A673 (cell line): ENCODE measurements around the gene ENAM. TPM values are rescaled to one million over a fixed set of nuclear protein-coding genes. Genes with fewer than 3 reads are reported as not detected.
A peak's percentile ranks its signal among the peaks of the same experiment; 100 is the strongest.

Experiments
- BruUV-seq: library from RNA; stranded (reverse); fragments of 400-500 nt; replicated peaks from 2 replicates; lab custom pipeline; 2021; lab: Mats Ljungman, UMichigan
- CTCF ChIA-PET: fragments of 300-600 bp; sonication (Branson Sonifier 250); formaldehyde crosslinking; loops from one replicate; lab custom pipeline; 2022; ENCODE audit warnings: antibody characterized with exemption; lab: Charles Lee
- POLR2A ChIA-PET: fragments of 300-600 bp; sonication (Branson Sonifier 250); formaldehyde crosslinking; loops from one replicate; lab custom pipeline; 2022; ENCODE audit warnings: antibody characterized with exemption; ENCODE audit not compliant: low non-redundant PET; lab: Charles Lee
- DNase-seq: peaks from one replicate; pipeline ENCODE4 v3.0.0-alpha.2; 2015; ENCODE audit warnings: low spot score
- H3K27ac ChIP-seq: fragments of 200-600 bp; sonication (generic); 2 replicates; pipeline ENCODE4 v1.5.1; 2016; ENCODE audit warnings: mixed run types, low read depth, mild to moderate bottlenecking, mixed read lengths, antibody characterized with exemption, low read length; ENCODE audit not compliant: poor library complexity, severe bottlenecking
- H3K27me3 ChIP-seq: fragments of 200-600 bp; sonication (generic); replicated peaks from 2 replicates; pipeline ENCODE4 v1.6.1; 2017; ENCODE audit warnings: mixed run types, low read depth, mild to moderate bottlenecking, mixed read lengths, antibody characterized with exemption, low read length; ENCODE audit not compliant: insufficient read depth, poor library complexity
- H3K36me3 ChIP-seq: fragments of 200-600 bp; sonication (generic); 2 replicates; pipeline ENCODE4 v1.6.1; 2016; ENCODE audit warnings: mixed run types, mild to moderate bottlenecking, mixed read lengths, antibody characterized with exemption, low read length; ENCODE audit not compliant: insufficient read depth, poor library complexity, severe bottlenecking
- H3K4me1 ChIP-seq: fragments of 200-600 bp; sonication (generic); 2 replicates; pipeline ENCODE4 v1.6.1; 2017; ENCODE audit warnings: mixed run types, mild to moderate bottlenecking, mixed read lengths, antibody characterized with exemption, low read length; ENCODE audit not compliant: insufficient read depth, poor library complexity, severe bottlenecking
- H3K4me3 ChIP-seq: fragments of 200-600 bp; sonication (generic); 2 replicates; pipeline ENCODE4 v1.5.1; 2016; ENCODE audit warnings: low read depth, mixed run types, mild to moderate bottlenecking, mixed read lengths, low read length; ENCODE audit not compliant: poor library complexity, severe bottlenecking
- H3K9me3 ChIP-seq: fragments of 200-600 bp; sonication (generic); 2 replicates; pipeline ENCODE4 v1.6.1; 2016; ENCODE audit warnings: mixed run types, low read depth, mild to moderate bottlenecking, mixed read lengths, antibody characterized with exemption, low read length; ENCODE audit not compliant: poor library complexity, severe bottlenecking
- EZH2 ChIP-seq: fragments of 200-600 bp; sonication (generic); IDR thresholded peaks from 2 replicates; pipeline ENCODE4 v1.6.1; 2017; ENCODE audit warnings: borderline replicate concordance, low read depth, mild to moderate bottlenecking, mixed read lengths, antibody characterized with exemption, low read length; ENCODE audit not compliant: poor library complexity, severe bottlenecking
- intact Hi-C: fragments of 100-400 bp; cut with micrococcal nuclease; formaldehyde crosslinking; loops from one replicate; pipeline ENCODE4 v1.10.0; 2022; ENCODE audit not compliant: unreplicated experiment
- total RNA-seq: library from RNA; stranded (reverse); gene quantifications from 2 replicates; pipeline ENCODE4 v1.2.3, GENCODE V29; 2021
- TF ChIP-seq, protein P1 (sequence below): fragments of 300-800, 200-600 bp; sonication (generic); conservative IDR thresholded peaks from 2 replicates; pipeline ENCODE4 v1.5.1; 2017; ENCODE audit warnings: low read depth, mild to moderate bottlenecking, antibody characterized with exemption, low read length, moderate library complexity, mixed read lengths

Gene ENAM
- total RNA-seq, 1 experiment from 2014 or later = not detected

DNA sequence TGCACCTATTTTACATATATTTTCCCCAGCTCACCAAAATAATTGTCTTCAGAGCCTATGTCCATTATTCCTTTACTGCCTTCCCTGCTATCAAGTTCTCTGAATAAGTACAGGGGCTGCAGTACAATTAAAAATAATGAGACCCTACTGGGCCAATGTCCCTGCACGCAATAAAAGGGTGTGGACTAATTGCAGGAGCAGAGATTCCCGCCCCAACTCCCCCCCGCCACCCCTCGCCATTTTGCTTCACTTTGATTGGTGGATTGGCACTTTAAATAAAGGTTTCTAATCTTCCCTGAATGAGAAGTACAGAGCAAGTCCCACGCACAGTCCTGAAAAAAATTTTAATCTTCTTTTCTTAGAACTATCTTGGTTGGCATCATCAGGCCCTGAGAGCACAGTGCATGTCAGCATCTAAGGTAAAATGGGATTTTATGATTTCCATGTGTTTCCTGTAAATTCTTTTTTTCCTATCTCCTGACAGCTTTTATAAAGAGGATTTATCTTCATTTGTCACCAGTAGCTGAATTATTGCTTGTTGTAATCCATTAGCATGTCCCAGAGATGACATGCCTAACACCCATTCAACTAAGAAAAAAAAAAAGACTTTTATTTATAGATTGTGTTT, 36.5 kb upstream of the ENAM start, which contains the start of gene AMBN:
Gene AMBN (plus strand): TSS at position 302 of the 628 bp plus-strand sequence. CDS start 103 bp downstream, at position 405.
- no peaks in the 10 kb centered on the region for H3K36me3 ChIP-seq
- no peaks in the 10 kb centered on the region for H3K27me3 ChIP-seq
- peaks cover 18% of the 10 kb centered on the region for H3K4me1 ChIP-seq
- H3K9me3 ChIP-seq = no peaks in the 10 kb centered on the region
- H3K4me3 ChIP-seq = no peak within 1 kb of the TSS
- ChIA-PET CTCF (no interaction called here), POLR2A (no interaction called here)
- DNase-seq = peak; percentile 75
- no TSS peak for BruUV-seq
- TF ChIP-seq EZH2 = no peak
- TF ChIP-seq, protein P1, sequence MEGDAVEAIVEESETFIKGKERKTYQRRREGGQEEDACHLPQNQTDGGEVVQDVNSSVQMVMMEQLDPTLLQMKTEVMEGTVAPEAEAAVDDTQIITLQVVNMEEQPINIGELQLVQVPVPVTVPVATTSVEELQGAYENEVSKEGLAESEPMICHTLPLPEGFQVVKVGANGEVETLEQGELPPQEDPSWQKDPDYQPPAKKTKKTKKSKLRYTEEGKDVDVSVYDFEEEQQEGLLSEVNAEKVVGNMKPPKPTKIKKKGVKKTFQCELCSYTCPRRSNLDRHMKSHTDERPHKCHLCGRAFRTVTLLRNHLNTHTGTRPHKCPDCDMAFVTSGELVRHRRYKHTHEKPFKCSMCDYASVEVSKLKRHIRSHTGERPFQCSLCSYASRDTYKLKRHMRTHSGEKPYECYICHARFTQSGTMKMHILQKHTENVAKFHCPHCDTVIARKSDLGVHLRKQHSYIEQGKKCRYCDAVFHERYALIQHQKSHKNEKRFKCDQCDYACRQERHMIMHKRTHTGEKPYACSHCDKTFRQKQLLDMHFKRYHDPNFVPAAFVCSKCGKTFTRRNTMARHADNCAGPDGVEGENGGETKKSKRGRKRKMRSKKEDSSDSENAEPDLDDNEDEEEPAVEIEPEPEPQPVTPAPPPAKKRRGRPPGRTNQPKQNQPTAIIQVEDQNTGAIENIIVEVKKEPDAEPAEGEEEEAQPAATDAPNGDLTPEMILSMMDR = no peak
- H3K27ac ChIP-seq = peak within 1 kb of the TSS; percentile 52
- intact Hi-C loops = no loop called here

DNA sequence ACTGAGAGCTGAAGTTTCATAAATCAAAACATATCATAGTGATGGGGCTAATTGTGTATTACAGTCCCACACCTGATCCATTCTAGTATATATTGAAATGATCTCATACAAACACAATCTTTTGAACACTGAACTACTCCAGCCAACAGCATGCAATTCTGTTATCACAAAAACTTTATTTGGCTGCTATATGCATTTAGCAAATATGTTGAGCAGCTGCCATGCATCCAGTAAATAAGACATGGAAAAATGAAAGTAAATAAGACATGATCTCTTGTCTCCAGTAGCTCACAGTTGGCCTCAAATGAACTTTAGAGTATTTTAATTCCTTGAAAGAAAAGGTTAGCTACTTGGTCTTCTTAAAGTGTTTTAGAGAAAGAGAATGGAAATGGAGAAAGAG, 34.3 kb upstream of the ENAM start:
- TF ChIP-seq, protein P1 = no peak
- no peak for TF ChIP-seq EZH2
- BruUV-seq = no TSS peak
- POLR2A ChIA-PET = no interaction called here
- no peaks in the 10 kb centered on the region for H3K9me3 ChIP-seq
- CTCF ChIA-PET = no interaction called here
- no peaks in the 10 kb centered on the region for H3K27me3 ChIP-seq
- no peak overlapping the region for H3K27ac ChIP-seq
- H3K4me3 ChIP-seq = no peak overlapping the region
- DNase-seq = no peak
- H3K36me3 ChIP-seq = no peaks in the 10 kb centered on the region
- intact Hi-C loops = no loop called here
- peaks cover 18% of the 10 kb centered on the region for H3K4me1 ChIP-seq

DNA sequence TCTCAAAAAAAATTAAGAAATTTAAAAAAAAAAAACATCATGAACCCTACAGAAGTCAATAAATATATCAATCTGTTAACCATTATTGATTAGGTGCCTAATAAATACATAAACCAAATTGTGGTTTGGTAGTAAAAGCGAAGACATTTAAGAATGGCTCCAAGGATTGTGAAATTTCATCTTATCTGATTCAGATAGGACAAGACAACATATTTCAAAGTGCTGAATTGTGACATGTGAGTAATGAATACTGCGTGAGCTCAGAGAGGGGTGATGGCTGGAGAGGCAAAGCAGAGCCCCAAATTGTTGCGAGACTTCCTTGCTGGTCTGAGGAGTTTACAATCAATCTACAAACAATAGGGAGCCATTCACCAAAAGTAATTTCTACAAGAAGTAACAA, 28.2 kb upstream of the ENAM start:
- no peak overlapping the region for H3K4me3 ChIP-seq
- H3K27me3 ChIP-seq = no peaks in the 10 kb centered on the region
- H3K36me3 ChIP-seq = no peaks in the 10 kb centered on the region
- no peak overlapping the region for H3K27ac ChIP-seq
- TF ChIP-seq, protein P1 = no peak
- no peak for TF ChIP-seq EZH2
- CTCF ChIA-PET = interaction anchor here (1.5 kb wide), 1 partner anchor 409 kb away, joined by 4 read pairs; no protein-coding TSS in a partner anchor
- no peaks in the 10 kb centered on the region for H3K4me1 ChIP-seq
- intact Hi-C loops = loop anchor here (5.0 kb wide), 1 partner anchor 1112 kb away; no protein-coding TSS in a partner anchor
- no TSS peak for BruUV-seq
- POLR2A ChIA-PET = interaction anchor here (0.6 kb wide), 1 partner anchor 19 kb away, joined by 11 read pairs; no protein-coding TSS in a partner anchor
- no peaks in the 10 kb centered on the region for H3K9me3 ChIP-seq
- DNase-seq = no peak
